Measurements from ENCODE around the gene PLXDC1. TPM values are rescaled to one million over a fixed set of nuclear protein-coding genes. Genes with fewer than 3 reads are reported as not detected.

Gene PLXDC1
- total RNA-seq, 2 experiments from 2014 or later: 9.6 to 17.9 TPM

GRCh38 chr17:39090908-39091665 lies 60.4 kb downstream of the PLXDC1 start:
- POLR2A ChIA-PET: interaction anchor here (5.6 kb wide), 1 partner anchor 61 kb away, joined by 34 read pairs; the partner anchor contains the start of gene PLXDC1
- Mint-ChIP-seq H3K9me3 (no peaks in the 10 kb centered on the region), H3K4me1 (peaks cover 47% of the 10 kb centered on the region), H3K36me3 (peaks cover 2% of the 10 kb centered on the region), H3K4me3 (peak overlapping the region; percentile 41), H3K27me3 (no peaks in the 10 kb centered on the region), H3K27ac (peak overlapping the region; percentile 48)
- DNase-seq (no peak), ATAC-seq (ENCODE audit: low read depth) (no peak)

GRCh38 chr17:39090400-39090799 lies 61.0 kb downstream of the PLXDC1 start:
- Mint-ChIP-seq H3K4me1 (peaks cover 40% of the 10 kb centered on the region), H3K9me3 (no peaks in the 10 kb centered on the region), H3K27me3 (no peaks in the 10 kb centered on the region), H3K36me3 (peaks cover 2% of the 10 kb centered on the region), H3K27ac (peak overlapping the region; percentile 48), H3K4me3 (no peak overlapping the region)
- DNase-seq (no peak), ATAC-seq (ENCODE audit: low read depth) (no peak)
- POLR2A ChIA-PET: interaction anchor here (0.5 to 5.6 kb wide), 2 partner anchors 62 to 80 kb away, joined by 3 to 34 read pairs; partner anchors contain the start of gene PLXDC1

GRCh38 chr17:39084558-39084957 lies 66.9 kb downstream of the PLXDC1 start:
- POLR2A ChIA-PET: no interaction called here
- Mint-ChIP-seq H3K4me3 (no peak overlapping the region), H3K27ac (peak overlapping the region; percentile 21), H3K36me3 (no peaks in the 10 kb centered on the region), H3K27me3 (peaks cover 3% of the 10 kb centered on the region), H3K9me3 (no peaks in the 10 kb centered on the region), H3K4me1 (peaks cover 1% of the 10 kb centered on the region)
- ATAC-seq (ENCODE audit: low read depth) (no peak), DNase-seq (no peak)

DNA sequence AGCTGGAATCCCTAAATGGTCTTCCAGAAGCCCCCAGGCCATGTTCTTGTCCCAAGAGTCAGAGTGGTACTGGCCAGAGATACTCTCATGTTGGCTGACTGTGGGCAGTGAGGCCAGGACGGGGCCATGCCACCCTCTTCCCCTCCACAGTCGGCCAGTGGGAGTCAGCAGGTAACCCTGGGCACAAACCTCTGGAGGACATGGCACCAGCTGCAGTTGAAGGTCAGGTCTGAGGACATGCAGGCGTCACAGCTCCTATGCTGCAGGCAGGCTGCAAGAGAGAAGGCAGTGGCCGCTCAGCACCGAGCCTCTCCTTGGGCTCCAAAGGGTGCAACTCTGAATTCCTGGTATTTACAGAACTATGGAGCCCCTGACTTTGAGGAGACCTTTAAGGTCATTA lies 68.2 kb downstream of the PLXDC1 start:
- no peak for DNase-seq
- ATAC-seq (ENCODE audit: low read depth): no peak
- POLR2A ChIA-PET: interaction anchor here (1.0 to 2.0 kb wide), 3 partner anchors 9 to 69 kb away, joined by 4 to 8 read pairs (median 5); partner anchors contain the start of gene PLXDC1
- H3K4me3 Mint-ChIP-seq: no peak overlapping the region
- H3K4me1 Mint-ChIP-seq: peaks cover 1% of the 10 kb centered on the region
- no peaks in the 10 kb centered on the region for H3K36me3 Mint-ChIP-seq
- no peaks in the 10 kb centered on the region for H3K9me3 Mint-ChIP-seq
- peaks cover 3% of the 10 kb centered on the region for H3K27me3 Mint-ChIP-seq
- H3K27ac Mint-ChIP-seq: no peak overlapping the region

GRCh38 chr17:39082482-39082881 lies 69.0 kb downstream of the PLXDC1 start:
- POLR2A ChIA-PET: interaction anchor here (0.6 to 2.0 kb wide), 4 partner anchors 10 to 369 kb away, joined by 3 to 8 read pairs (median 4); partner anchors contain the start of genes MED1 and PLXDC1
- H3K27ac Mint-ChIP-seq: no peak overlapping the region

DNA sequence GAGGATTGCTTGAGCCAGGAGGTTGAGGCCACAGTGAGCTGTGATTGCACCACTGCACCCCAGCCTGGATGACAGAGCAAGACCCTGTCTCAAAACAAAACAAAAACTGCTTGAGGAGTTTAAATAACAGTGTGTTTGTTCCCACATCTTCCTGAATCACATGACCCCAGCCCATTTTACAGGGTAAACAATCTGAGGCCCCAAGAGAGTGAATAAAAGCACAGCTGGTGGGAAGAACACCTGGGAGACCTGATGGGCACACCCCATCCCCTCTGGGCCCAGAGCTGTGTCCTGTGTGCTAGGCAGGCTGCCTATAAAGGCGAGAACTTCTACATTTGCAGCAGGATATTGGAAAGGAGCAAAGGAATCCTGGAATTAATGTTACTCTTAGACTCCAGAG lies 69.6 kb downstream of the PLXDC1 start:
- H3K27ac Mint-ChIP-seq: no peak overlapping the region
- no peaks in the 10 kb centered on the region for H3K9me3 Mint-ChIP-seq
- POLR2A ChIA-PET: interaction anchor here (2.0 kb wide), 1 partner anchor 70 kb away, joined by 4 read pairs; the partner anchor contains the start of gene PLXDC1
- ATAC-seq (ENCODE audit: low read depth) (no peak), DNase-seq (no peak)
- H3K4me3 Mint-ChIP-seq: no peak overlapping the region
- H3K36me3 Mint-ChIP-seq: no peaks in the 10 kb centered on the region
- H3K4me1 Mint-ChIP-seq: peaks cover 5% of the 10 kb centered on the region
- H3K27me3 Mint-ChIP-seq: peaks cover 3% of the 10 kb centered on the region

More at GRCh38 chr17:39082482-39082881, 69.0 kb downstream of the PLXDC1 start:
- H3K27me3 Mint-ChIP-seq: peaks cover 3% of the 10 kb centered on the region
- ATAC-seq (ENCODE audit: low read depth) (no peak), DNase-seq (no peak)
- peaks cover 5% of the 10 kb centered on the region for H3K4me1 Mint-ChIP-seq
- no peak overlapping the region for H3K4me3 Mint-ChIP-seq
- H3K36me3 Mint-ChIP-seq: no peaks in the 10 kb centered on the region
- no peaks in the 10 kb centered on the region for H3K9me3 Mint-ChIP-seq

DNA sequence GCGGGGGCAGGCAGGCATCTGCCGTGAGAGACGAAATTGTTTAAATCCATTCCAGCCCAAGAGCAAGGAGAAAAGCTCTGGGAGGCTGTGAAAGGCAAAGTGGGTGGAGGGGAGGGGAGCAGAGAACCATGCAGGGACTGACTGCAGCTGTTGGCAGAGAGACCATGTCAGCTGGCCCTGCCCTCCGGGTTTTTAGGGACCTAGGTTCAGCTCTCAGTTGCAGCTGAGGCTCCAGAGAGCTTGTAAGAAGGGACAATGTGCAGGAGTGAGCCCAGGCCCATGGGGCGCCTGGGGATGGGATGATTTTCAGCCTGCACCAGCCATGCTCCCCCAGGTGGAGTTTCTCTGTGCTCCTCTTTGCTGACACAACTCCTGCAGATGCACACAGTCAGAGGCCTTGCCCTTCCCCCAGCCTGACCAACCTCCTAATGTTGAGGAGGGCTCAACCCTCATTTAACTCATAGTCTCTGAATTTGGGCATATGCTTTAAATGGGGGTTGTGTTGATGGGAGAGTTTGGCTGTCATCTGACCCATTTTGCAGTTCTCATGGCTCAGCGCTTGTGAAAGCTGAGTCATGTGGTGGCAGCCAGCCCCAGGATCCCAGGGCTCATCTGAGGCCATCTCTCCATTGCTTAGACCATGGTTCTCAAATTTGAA lies 70.9 kb downstream of the PLXDC1 start:
- ATAC-seq (ENCODE audit: low read depth) (no peak), DNase-seq (no peak)
- Mint-ChIP-seq H3K27me3 (peaks cover 3% of the 10 kb centered on the region), H3K9me3 (no peaks in the 10 kb centered on the region), H3K36me3 (no peaks in the 10 kb centered on the region), H3K4me1 (peaks cover 5% of the 10 kb centered on the region), H3K4me3 (no peak overlapping the region), H3K27ac (no peak overlapping the region)
- POLR2A ChIA-PET: no interaction called here

GRCh38 chr17:39079836-39080235 lies 71.6 kb downstream of the PLXDC1 start:
- H3K4me1 Mint-ChIP-seq: peaks cover 5% of the 10 kb centered on the region
- POLR2A ChIA-PET: no interaction called here
- no peak for ATAC-seq (ENCODE audit: low read depth)
- no peak for DNase-seq
- no peaks in the 10 kb centered on the region for H3K9me3 Mint-ChIP-seq
- H3K27ac Mint-ChIP-seq: no peak overlapping the region
- H3K4me3 Mint-ChIP-seq: no peak overlapping the region
- no peaks in the 10 kb centered on the region for H3K36me3 Mint-ChIP-seq
- peaks cover 3% of the 10 kb centered on the region for H3K27me3 Mint-ChIP-seq

- Mint-ChIP-seq H3K9me3 (no peaks in the 10 kb centered on the region), H3K27ac (peak overlapping the region; percentile 48), H3K4me3 (no peak overlapping the region), H3K36me3 (no peaks in the 10 kb centered on the region), H3K27me3 (no peaks in the 10 kb centered on the region), H3K4me1 (peaks cover 9% of the 10 kb centered on the region)
- POLR2A ChIA-PET: no interaction called here
- no peak for ATAC-seq (ENCODE audit: low read depth)
- DNase-seq: no peak
These were observed 73.6 kb downstream of the PLXDC1 start for GRCh38 chr17:39077866-39078265.

DNA sequence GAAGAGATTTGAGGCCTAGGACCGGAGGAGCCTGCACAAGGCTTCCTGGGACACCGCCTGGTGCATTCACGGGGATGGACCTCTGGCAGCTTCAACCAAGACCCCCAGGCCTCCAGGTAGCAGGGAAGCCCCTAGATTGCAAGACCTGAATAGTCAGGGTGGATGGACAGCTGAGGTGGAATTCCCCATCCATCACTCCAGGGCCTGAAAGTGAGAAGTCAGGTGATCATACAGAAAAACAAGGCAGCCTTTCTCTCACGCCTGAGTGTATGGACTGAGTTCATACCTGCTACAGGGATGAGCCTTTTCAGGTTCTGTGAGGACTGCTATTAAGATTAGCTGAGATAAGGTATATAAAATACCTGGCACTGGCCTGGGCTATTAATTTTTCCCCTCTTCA lies 74.2 kb downstream of the PLXDC1 start:
- Mint-ChIP-seq H3K27ac (peak overlapping the region; percentile 48), H3K4me1 (peaks cover 13% of the 10 kb centered on the region), H3K4me3 (no peak overlapping the region), H3K27me3 (no peaks in the 10 kb centered on the region), H3K9me3 (no peaks in the 10 kb centered on the region), H3K36me3 (no peaks in the 10 kb centered on the region)
- ATAC-seq (ENCODE audit: low read depth) (no peak), DNase-seq (no peak)
- POLR2A ChIA-PET: no interaction called here

DNA sequence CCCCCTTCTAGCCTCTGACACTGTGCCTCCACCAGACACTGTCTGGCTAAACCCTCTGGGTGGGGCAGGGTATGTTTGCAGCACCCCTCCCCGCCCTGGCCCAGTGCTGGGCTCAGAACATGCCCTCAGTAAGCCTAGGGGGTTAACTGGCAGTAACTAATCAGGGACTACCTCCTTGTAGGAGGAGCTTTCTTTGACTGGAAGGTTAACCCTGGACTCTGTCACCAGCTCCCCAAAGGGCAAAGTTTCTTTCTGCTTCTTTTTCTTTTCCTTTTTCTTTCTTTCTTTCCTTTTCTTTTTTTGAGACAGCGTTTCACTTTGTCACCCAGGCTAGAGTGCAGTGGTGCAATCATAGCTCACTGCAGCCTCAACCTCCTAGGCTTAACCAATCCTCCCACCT lies 76.8 kb downstream of the PLXDC1 start:
- Mint-ChIP-seq H3K36me3 (no peaks in the 10 kb centered on the region), H3K4me1 (peaks cover 15% of the 10 kb centered on the region), H3K27me3 (no peaks in the 10 kb centered on the region), H3K9me3 (no peaks in the 10 kb centered on the region), H3K27ac (no peak overlapping the region), H3K4me3 (no peak overlapping the region)
- ATAC-seq (ENCODE audit: low read depth) (no peak), DNase-seq (no peak)
- POLR2A ChIA-PET: interaction anchor here (1.1 kb wide), 1 partner anchor 18 kb away, joined by 3 read pairs; no protein-coding TSS in a partner anchor

- Mint-ChIP-seq H3K36me3 (no peaks in the 10 kb centered on the region), H3K4me1 (peaks cover 16% of the 10 kb centered on the region), H3K27me3 (no peaks in the 10 kb centered on the region), H3K4me3 (no peak overlapping the region), H3K27ac (peak overlapping the region; percentile 6), H3K9me3 (no peaks in the 10 kb centered on the region)
- ATAC-seq (ENCODE audit: low read depth): no peak
- DNase-seq: no peak
- POLR2A ChIA-PET: no interaction called here
These were observed 77.5 kb downstream of the PLXDC1 start for GRCh38 chr17:39073916-39074315.

DNA sequence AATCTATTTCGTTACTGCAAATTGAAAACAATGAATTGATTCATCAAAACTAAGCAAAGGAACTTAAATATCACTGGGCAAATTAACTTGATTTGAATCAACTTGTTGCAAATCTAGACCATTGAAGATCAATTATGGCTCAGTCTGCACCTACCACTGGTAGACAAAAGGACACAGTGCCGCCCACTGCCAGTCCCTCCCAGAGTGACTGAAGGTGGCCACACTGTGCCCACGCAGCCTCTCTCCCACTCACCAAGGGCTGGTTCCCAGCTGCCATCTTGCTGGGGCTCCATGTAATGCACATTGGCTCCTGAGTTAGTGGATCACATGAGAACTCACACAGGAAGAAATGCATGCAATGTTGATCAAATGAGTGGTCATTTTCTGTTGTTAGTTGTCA lies 78.1 kb downstream of the PLXDC1 start:
- ATAC-seq (ENCODE audit: low read depth) (no peak), DNase-seq (no peak)
- peaks cover 16% of the 10 kb centered on the region for H3K4me1 Mint-ChIP-seq
- H3K27ac Mint-ChIP-seq: no peak overlapping the region
- no peak overlapping the region for H3K4me3 Mint-ChIP-seq
- H3K9me3 Mint-ChIP-seq: no peaks in the 10 kb centered on the region
- POLR2A ChIA-PET: no interaction called here
- no peaks in the 10 kb centered on the region for H3K27me3 Mint-ChIP-seq
- no peaks in the 10 kb centered on the region for H3K36me3 Mint-ChIP-seq

DNA sequence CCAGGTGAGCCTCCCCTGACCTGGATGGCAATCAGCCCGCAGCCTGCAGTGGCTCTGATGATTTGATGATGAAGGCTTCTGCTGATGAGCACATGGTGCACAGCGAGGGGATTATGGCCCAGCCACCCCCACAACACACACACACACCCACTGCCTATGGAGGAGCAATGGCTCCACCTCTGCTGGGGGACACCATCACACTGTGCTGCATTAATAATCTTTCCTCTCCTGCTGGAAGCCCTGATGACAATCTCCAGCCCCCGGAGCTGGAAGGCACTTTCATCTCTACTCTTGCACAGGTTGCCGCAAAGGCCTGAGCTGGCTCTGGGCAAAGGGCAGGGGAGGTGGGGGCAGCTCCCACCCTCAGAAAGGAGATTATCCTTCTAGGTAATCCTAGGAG lies 79.9 kb downstream of the PLXDC1 start:
- POLR2A ChIA-PET: no interaction called here
- no peaks in the 10 kb centered on the region for H3K36me3 Mint-ChIP-seq
- H3K4me1 Mint-ChIP-seq: peaks cover 11% of the 10 kb centered on the region
- no peak overlapping the region for H3K27ac Mint-ChIP-seq
- DNase-seq (no peak), ATAC-seq (ENCODE audit: low read depth) (no peak)
- H3K9me3 Mint-ChIP-seq: no peaks in the 10 kb centered on the region
- H3K4me3 Mint-ChIP-seq: no peak overlapping the region
- H3K27me3 Mint-ChIP-seq: no peaks in the 10 kb centered on the region
